ENCODE data around the gene DGKQ.
"Not testable (repeated sequence)": the region's sequence is repeated elsewhere in the genome, so short reads cannot be mapped to it uniquely, and the experiment has no call there.

Gene DGKQ

GRCh38 chr4:919004-919680, 54.2 kb downstream of the DGKQ start:
- DNase-seq: not testable (repeated sequence)

- DNase-seq: not testable (repeated sequence)
Measured at GRCh38 chr4:918591-918990, 54.8 kb downstream of the DGKQ start.

- DNase-seq: no peak
Measured at GRCh38 chr4:917992-918391, 55.4 kb downstream of the DGKQ start.

- DNase-seq: no peak
Measured at GRCh38 chr4:917466-917865, 55.9 kb downstream of the DGKQ start.

GRCh38 chr4:915595-915994, 57.8 kb downstream of the DGKQ start:
- no peak for DNase-seq

- no peak for DNase-seq
Measured at GRCh38 chr4:915041-915474, 58.3 kb downstream of the DGKQ start.

- DNase-seq: no peak
Measured at GRCh38 chr4:914531-914930, 58.8 kb downstream of the DGKQ start.

GRCh38 chr4:913280-913618, 60.1 kb downstream of the DGKQ start:
- no peak for DNase-seq

- DNase-seq: no peak
Measured at GRCh38 chr4:912548-913279, 60.7 kb downstream of the DGKQ start.

- DNase-seq: no peak
Measured at GRCh38 chr4:911871-912490, 61.4 kb downstream of the DGKQ start.

- DNase-seq: no peak
Measured at GRCh38 chr4:911221-911751, 62.1 kb downstream of the DGKQ start.

GRCh38 chr4:910366-911091, 62.8 kb downstream of the DGKQ start:
- no peak for DNase-seq

GRCh38 chr4:909821-910220, 63.5 kb downstream of the DGKQ start:
- DNase-seq: no peak

GRCh38 chr4:909131-909571, 64.2 kb downstream of the DGKQ start:
- no peak for DNase-seq

Data from activated gamma-delta T cell treated with Interleukin-2 at 50 U/mL for 16 hours (primary cell).